ENCODE data around the gene L3MBTL1. TPM values are rescaled to one million over a fixed set of nuclear protein-coding genes. Genes with fewer than 3 reads are reported as not detected.

The L3MBTL1 gene
- total RNA-seq, 1 donor from 2014 or later, result 13.8 TPM

DNA sequence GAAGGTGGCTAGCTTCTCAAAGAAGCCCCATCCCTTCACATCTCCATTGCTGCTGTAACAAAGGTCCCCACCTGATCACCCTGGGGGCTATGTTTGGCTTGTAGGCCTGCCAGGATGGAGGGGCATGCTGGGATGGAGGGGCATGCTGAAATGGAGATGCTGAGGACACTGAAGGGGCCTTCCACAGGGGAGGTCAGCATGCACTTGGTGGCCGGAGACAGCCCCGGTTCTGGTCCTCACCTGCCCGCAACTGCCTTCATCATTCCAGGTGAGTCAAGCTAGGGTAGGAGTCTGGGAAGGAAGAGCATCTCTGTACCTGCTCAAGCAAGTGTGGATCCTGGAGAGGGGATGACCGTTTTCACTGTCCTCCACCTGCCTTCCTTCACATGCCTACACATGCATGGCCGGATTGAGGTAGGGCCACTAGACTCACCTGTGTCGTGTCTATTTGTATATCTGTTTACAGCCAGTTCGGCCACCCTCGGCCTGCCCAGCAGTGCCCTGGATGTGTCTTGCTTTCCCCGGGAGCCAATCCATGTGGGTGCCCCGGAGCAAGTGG, 6.0 kb downstream of the L3MBTL1 start:
- peaks cover 8% of the 10 kb centered on the region for H3K36me3 Mint-ChIP-seq (ENCODE audit: low read depth)
- no peaks in the 10 kb centered on the region for H3K9me3 Mint-ChIP-seq
- no peak overlapping the region for H3K27ac Mint-ChIP-seq
- intact Hi-C loops (cut with micrococcal nuclease), result no loop called here
- no peak for DNase-seq (ENCODE audit: low spot score)
- peaks cover 10% of the 10 kb centered on the region for H3K27me3 Mint-ChIP-seq (ENCODE audit: low read depth)
- H3K4me1 Mint-ChIP-seq (ENCODE audit: low read depth), result peaks cover 9% of the 10 kb centered on the region
- H3K4me3 Mint-ChIP-seq (ENCODE audit: low read depth), result peak overlapping the region; percentile 95

DNA sequence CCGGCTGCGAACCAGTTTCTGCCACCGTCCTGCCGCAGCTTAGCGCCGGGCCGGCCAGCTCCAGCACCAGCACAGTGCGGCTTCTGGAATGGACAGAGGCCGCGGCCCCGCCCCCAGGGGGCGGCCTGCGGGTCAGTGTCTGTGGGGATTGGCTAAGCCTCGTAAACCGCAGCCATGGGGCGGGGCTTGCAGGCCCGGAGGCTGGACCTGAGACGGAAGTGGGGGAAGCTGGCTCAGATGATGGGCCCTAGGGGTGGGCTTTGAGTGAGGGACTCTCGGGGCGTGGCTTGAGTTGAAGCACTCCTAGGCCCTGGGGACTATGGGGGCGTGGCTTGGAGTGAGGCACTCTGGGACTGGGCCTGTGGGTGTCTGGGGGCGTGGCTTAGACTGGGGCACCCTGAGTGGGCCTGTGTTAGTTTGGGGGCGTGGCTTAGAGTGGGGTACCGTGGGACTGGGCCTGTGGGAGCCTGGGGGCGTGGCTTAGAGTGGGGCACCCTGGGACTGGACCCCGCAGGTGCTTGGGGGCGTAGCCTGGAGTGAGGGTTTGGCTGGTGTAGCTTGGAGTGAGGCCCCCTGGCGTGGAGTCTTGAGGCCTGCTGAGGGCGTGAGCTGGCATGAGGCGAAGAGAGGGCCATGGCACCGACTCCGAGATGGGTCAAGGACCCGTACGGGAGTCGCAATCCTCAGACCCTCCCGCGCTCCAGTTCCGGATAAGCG, 6.6 kb downstream of the L3MBTL1 start:
- peaks cover 8% of the 10 kb centered on the region for H3K36me3 Mint-ChIP-seq (ENCODE audit: low read depth)
- H3K27ac Mint-ChIP-seq, result peak overlapping the region; percentile 93
- peaks cover 4% of the 10 kb centered on the region for H3K4me1 Mint-ChIP-seq (ENCODE audit: low read depth)
- peak overlapping the region; percentile 95 for H3K4me3 Mint-ChIP-seq (ENCODE audit: low read depth)
- no peaks in the 10 kb centered on the region for H3K9me3 Mint-ChIP-seq
- intact Hi-C loops (cut with micrococcal nuclease), result loop anchor here (1.0 to 2.0 kb wide), 2 partner anchors 57 to 77 kb away; partner anchors contain the start of genes IFT52 and SRSF6
- H3K27me3 Mint-ChIP-seq (ENCODE audit: low read depth), result peaks cover 5% of the 10 kb centered on the region
- DNase-seq (ENCODE audit: low spot score), result peak; percentile 91

DNA sequence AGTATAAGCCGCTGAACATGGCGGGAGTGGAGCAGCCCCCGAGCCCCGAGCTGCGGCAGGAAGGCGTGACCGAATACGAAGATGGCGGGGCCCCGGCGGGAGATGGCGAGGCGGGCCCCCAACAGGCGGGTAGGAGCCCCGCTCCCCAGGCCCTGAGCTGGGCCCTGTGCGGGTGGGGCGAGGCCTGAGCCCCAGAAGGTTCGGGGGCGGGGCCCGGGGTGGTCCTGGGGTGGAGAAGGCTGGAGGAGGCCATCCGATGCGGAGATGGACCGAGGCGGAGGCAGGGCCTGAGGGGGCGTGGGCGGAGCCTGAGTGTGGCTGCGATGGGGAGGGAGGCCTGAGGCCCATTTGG, 7.1 kb downstream of the L3MBTL1 start:
- Mint-ChIP-seq H3K36me3 (ENCODE audit: low read depth) (peaks cover 8% of the 10 kb centered on the region), H3K9me3 (no peaks in the 10 kb centered on the region), H3K27ac (peak overlapping the region; percentile 93), H3K27me3 (ENCODE audit: low read depth) (no peaks in the 10 kb centered on the region), H3K4me1 (ENCODE audit: low read depth) (peaks cover 4% of the 10 kb centered on the region), H3K4me3 (ENCODE audit: low read depth) (peak overlapping the region; percentile 95)
- no peak for DNase-seq (ENCODE audit: low spot score)
- intact Hi-C loops (cut with micrococcal nuclease), result loop anchor here (1.0 to 2.0 kb wide), 2 partner anchors 57 to 76 kb away; partner anchors contain the start of genes IFT52 and SRSF6

DNA sequence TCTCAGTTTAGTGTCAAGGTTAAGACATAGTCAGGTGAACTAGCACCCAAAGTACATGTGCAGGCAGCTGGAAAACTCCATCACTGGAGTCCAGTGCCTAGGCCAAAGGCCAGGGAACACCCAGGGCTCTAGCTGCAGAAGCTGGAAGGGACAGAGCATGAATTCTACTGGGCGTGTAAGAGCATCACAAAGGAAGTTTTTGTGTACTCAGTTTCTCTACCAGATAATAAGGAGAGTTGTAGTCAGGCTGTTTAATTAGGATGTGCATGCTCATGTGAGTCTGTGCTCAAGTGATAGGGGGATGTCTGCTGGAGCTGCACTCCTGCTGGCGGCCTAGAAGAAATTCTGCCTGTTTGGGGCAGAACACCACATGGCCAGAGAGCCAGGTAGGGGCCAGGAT, 8.1 kb downstream of the L3MBTL1 start:
- H3K27me3 Mint-ChIP-seq (ENCODE audit: low read depth), result no peaks in the 10 kb centered on the region
- no peaks in the 10 kb centered on the region for H3K9me3 Mint-ChIP-seq
- H3K4me1 Mint-ChIP-seq (ENCODE audit: low read depth), result peaks cover 4% of the 10 kb centered on the region
- H3K4me3 Mint-ChIP-seq (ENCODE audit: low read depth), result peak overlapping the region; percentile 35
- no peak overlapping the region for H3K27ac Mint-ChIP-seq
- peaks cover 8% of the 10 kb centered on the region for H3K36me3 Mint-ChIP-seq (ENCODE audit: low read depth)
- DNase-seq (ENCODE audit: low spot score), result no peak
- intact Hi-C loops (cut with micrococcal nuclease), result loop anchor here (2.0 kb wide), 1 partner anchor 75 kb away; the partner anchor contains the start of gene IFT52

DNA sequence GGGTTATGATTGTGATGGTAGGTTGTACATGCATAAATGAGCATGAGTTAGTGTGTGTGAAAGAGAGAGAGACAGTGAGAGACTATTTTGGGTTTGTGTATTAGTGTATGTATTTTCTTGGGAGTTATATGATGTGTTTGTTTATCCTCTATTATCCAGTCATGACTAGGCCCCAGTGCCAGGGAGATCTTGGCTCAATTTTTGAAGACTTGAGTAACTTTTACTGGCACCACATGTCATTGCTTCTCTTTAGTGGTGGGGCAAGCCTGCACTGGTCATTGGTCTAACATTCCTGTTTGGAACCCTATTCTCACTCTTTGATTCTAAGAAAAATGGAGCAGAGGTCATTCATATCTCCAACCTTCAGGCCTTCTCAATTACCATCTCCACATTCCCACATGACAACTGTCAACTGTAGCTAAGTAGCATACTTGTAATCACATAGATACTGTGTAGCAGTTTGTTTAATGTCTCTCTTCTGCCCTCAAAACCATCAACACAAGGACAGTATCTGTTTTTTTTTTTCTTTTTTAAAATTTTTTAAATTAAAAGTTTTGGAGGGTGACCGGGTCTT, 8.8 kb downstream of the L3MBTL1 start:
- peaks cover 4% of the 10 kb centered on the region for H3K4me1 Mint-ChIP-seq (ENCODE audit: low read depth)

GRCh38 chr20:43520074-43520630, 12.7 kb downstream of the L3MBTL1 start:
- no peaks in the 10 kb centered on the region for H3K27me3 Mint-ChIP-seq (ENCODE audit: low read depth)
- H3K4me3 Mint-ChIP-seq (ENCODE audit: low read depth), result no peak overlapping the region
- no peaks in the 10 kb centered on the region for H3K9me3 Mint-ChIP-seq
- DNase-seq (ENCODE audit: low spot score), result no peak
- no peak overlapping the region for H3K27ac Mint-ChIP-seq
- intact Hi-C loops (cut with micrococcal nuclease), result no loop called here
- H3K36me3 Mint-ChIP-seq (ENCODE audit: low read depth), result peaks cover 4% of the 10 kb centered on the region
- peaks cover 1% of the 10 kb centered on the region for H3K4me1 Mint-ChIP-seq (ENCODE audit: low read depth)

More for the DNA sequence above, 8.8 kb downstream of the L3MBTL1 start:
- no peak overlapping the region for H3K4me3 Mint-ChIP-seq (ENCODE audit: low read depth)
- no peak for DNase-seq (ENCODE audit: low spot score)
- no peaks in the 10 kb centered on the region for H3K27me3 Mint-ChIP-seq (ENCODE audit: low read depth)
- peaks cover 8% of the 10 kb centered on the region for H3K36me3 Mint-ChIP-seq (ENCODE audit: low read depth)
- intact Hi-C loops (cut with micrococcal nuclease), result no loop called here
- H3K9me3 Mint-ChIP-seq, result no peaks in the 10 kb centered on the region
- no peak overlapping the region for H3K27ac Mint-ChIP-seq

GRCh38 chr20:43525021-43525420, 17.5 kb downstream of the L3MBTL1 start:
- Mint-ChIP-seq H3K9me3 (no peaks in the 10 kb centered on the region), H3K4me1 (ENCODE audit: low read depth) (no peaks in the 10 kb centered on the region), H3K27me3 (ENCODE audit: low read depth) (peaks cover 2% of the 10 kb centered on the region), H3K27ac (no peak overlapping the region), H3K4me3 (ENCODE audit: low read depth) (no peak overlapping the region), H3K36me3 (ENCODE audit: low read depth) (no peaks in the 10 kb centered on the region)
- DNase-seq (ENCODE audit: low spot score), result no peak
- intact Hi-C loops (cut with micrococcal nuclease), result no loop called here

DNA sequence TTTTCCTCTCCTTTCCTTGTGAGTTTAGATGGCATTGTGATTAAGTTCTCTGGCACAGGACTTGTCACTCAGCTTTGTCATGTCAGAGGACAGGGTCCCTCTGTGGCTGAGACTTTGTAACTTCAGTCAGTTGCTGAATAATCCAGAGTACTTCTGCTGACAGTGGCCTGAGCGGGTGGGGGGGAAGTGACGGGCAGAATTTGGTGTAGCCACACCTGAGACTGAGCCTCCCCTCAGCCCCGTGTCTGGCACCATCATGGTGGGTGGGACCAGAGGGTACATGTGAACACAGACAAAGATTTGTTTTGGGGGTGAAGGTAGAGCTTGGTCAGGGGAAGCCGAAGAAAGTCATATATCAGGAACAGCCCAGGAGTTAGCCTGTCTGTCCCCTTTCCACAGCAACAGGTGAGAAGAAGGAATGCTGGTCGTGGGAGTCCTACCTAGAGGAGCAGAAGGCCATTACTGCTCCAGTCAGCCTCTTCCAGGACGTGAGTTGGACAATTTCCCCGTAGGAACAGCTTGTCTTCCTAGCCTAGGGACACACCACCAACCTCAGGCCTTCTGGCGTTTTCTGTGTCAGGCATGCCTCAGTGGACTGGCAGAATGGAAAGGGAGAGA, 20.9 kb downstream of the L3MBTL1 start:
- H3K36me3 Mint-ChIP-seq (ENCODE audit: low read depth), result no peaks in the 10 kb centered on the region
- peaks cover 2% of the 10 kb centered on the region for H3K27me3 Mint-ChIP-seq (ENCODE audit: low read depth)
- no peak overlapping the region for H3K4me3 Mint-ChIP-seq (ENCODE audit: low read depth)
- H3K27ac Mint-ChIP-seq, result no peak overlapping the region
- no peaks in the 10 kb centered on the region for H3K9me3 Mint-ChIP-seq
- H3K4me1 Mint-ChIP-seq (ENCODE audit: low read depth), result no peaks in the 10 kb centered on the region
- intact Hi-C loops (cut with micrococcal nuclease), result no loop called here
- DNase-seq (ENCODE audit: low spot score), result no peak

DNA sequence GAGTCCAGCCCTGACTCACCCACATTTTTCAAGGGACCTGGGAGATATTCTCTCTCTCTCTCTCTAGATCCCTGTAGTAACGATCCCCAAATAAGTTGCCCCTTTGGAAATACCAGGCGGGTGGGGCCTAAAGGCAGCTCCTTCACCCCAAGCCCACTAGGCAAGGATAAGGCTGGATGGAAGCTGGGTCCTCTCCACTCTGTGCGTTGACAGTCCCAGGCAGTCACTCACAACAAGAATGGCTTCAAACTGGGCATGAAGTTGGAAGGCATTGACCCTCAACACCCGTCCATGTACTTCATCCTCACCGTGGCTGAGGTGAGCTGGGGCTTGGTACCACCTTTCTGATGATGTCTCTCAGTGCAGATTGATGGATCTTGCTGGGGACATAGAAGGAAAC, 21.6 kb downstream of the L3MBTL1 start:
- H3K4me3 Mint-ChIP-seq (ENCODE audit: low read depth), result no peak overlapping the region
- DNase-seq (ENCODE audit: low spot score), result no peak
- no peak overlapping the region for H3K27ac Mint-ChIP-seq
- no peaks in the 10 kb centered on the region for H3K9me3 Mint-ChIP-seq
- no peaks in the 10 kb centered on the region for H3K36me3 Mint-ChIP-seq (ENCODE audit: low read depth)
- H3K27me3 Mint-ChIP-seq (ENCODE audit: low read depth), result peaks cover 2% of the 10 kb centered on the region
- intact Hi-C loops (cut with micrococcal nuclease), result no loop called here
- no peaks in the 10 kb centered on the region for H3K4me1 Mint-ChIP-seq (ENCODE audit: low read depth)

DNA sequence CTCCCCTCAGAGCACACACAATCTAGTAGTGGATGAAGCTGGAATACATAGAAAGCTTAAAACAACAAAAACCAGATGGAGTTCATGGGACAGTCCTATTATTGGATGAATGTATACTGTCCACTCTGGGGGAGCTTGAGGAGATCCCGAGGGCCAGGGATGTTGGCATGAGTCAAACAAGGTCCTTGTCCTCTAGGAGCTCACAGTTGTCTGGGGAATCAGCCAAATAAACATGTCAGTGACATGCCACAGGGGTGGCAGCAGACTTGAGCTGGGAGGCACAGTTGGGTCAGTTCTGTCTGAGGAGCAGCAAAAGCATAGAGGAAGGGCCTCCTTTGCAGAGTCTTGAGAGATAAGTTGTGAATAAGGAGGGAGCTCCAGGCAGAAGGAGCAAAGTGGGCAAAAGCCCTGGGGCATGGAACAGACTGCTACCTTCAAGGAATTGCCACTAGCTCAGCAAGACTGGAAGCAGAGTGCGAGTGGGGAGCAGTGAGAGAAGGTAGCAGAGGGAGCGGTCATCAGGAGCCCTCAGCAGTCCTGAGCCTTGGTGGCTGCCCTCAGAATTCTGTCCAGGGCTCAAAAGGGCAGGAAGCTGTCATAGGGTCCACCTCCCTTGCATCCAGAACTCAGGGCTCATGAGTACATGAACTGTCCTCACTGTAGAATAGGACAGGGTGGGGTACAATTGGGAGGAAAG, 22.1 kb downstream of the L3MBTL1 start:
- H3K36me3 Mint-ChIP-seq (ENCODE audit: low read depth), result no peaks in the 10 kb centered on the region
- no peaks in the 10 kb centered on the region for H3K4me1 Mint-ChIP-seq (ENCODE audit: low read depth)
- no peaks in the 10 kb centered on the region for H3K9me3 Mint-ChIP-seq
- no peak overlapping the region for H3K27ac Mint-ChIP-seq
- H3K27me3 Mint-ChIP-seq (ENCODE audit: low read depth), result peaks cover 2% of the 10 kb centered on the region
- no peak overlapping the region for H3K4me3 Mint-ChIP-seq (ENCODE audit: low read depth)
- no peak for DNase-seq (ENCODE audit: low spot score)
- intact Hi-C loops (cut with micrococcal nuclease), result no loop called here

DNA sequence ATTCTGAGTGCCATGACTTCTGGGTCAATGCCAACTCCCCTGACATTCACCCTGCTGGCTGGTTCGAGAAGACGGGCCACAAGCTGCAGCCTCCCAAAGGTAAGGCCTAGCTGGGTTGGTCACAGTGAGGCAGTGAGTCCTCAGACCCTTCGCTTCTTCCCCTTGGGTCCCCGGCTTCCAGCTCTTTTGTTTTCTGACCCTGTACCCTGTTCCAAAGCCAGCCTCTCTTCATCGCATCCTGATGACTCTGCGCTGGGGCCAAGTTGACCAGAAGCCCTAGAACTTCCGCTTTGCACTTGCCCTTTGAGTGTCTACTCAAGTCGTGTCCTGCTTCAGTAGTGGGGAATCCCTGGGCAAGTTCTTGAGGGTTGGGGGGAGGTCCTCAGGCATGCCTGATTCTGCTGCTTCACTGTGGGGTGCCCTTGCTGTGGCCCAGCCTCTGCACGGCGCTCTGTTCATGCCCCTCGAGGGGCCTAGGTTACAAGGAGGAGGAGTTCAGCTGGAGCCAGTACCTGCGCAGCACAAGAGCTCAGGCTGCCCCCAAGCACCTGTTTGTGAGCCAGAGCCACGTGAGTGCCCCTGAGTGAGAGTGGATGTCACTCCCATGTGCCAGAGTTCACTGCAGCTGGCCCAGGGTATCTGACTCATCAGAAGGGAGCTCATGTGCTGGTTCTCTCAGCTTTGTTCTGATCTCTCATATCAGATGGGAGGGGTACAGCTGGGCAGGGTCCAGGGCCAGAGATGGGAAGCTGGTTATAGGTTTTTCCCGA, 23.0 kb downstream of the L3MBTL1 start:
- Mint-ChIP-seq H3K4me1 (ENCODE audit: low read depth) (no peaks in the 10 kb centered on the region), H3K9me3 (no peaks in the 10 kb centered on the region), H3K36me3 (ENCODE audit: low read depth) (no peaks in the 10 kb centered on the region), H3K4me3 (ENCODE audit: low read depth) (no peak overlapping the region), H3K27ac (no peak overlapping the region), H3K27me3 (ENCODE audit: low read depth) (peaks cover 2% of the 10 kb centered on the region)
- DNase-seq (ENCODE audit: low spot score), result no peak
- intact Hi-C loops (cut with micrococcal nuclease), result no loop called here

- Mint-ChIP-seq H3K4me1 (ENCODE audit: low read depth) (no peaks in the 10 kb centered on the region), H3K27me3 (ENCODE audit: low read depth) (no peaks in the 10 kb centered on the region), H3K27ac (no peak overlapping the region), H3K9me3 (no peaks in the 10 kb centered on the region), H3K4me3 (ENCODE audit: low read depth) (no peak overlapping the region), H3K36me3 (ENCODE audit: low read depth) (no peaks in the 10 kb centered on the region)
- intact Hi-C loops (cut with micrococcal nuclease), result no loop called here
- DNase-seq (ENCODE audit: low spot score), result no peak
These were observed 23.6 kb downstream of the L3MBTL1 start for GRCh38 chr20:43531091-43531443.

Data from activated T-helper 2 cell treated with anti-CD3 and anti-CD28 coated beads, Interferon-gamma antibody, Interleukin-2, Interleukin-4, amounts not matched to agents 10 μg/mL and 5 μg/mL and 100 μg/mL, durations not matched to agents 14 hours and 24 hours and 36 hours (primary cell).